Measurements from ENCODE around the gene SNPH. TPM values are rescaled to one million over a fixed set of nuclear protein-coding genes. Genes with fewer than 3 reads are reported as not detected.

Gene SNPH
- total RNA-seq, 1 donor from 2014 or later: 29.4 TPM

DNA sequence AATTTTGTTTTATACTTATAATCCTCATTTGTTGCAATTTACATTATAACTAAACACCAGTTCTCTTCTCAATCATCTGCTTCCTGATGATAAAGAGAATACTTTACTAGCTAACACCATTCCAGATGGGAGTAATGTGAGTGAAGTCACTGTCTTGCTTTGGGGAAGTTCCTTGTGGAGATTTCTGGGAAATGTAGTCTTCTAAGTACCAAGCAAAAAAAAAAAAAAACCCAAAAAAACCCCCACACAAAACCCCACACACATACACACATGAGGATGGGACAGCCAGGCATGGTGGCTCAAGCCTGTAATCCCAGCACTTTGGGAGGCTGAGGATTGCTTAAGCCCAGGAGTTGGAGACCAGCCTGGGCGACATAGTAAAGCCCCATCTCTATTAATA, 2.2 kb upstream of the SNPH start:
- no peak for DNase-seq (ENCODE audit: low read depth)

GRCh38 chr20:1264727-1265126, 1.4 kb upstream of the SNPH start:
- DNase-seq (ENCODE audit: low read depth): no peak

DNA sequence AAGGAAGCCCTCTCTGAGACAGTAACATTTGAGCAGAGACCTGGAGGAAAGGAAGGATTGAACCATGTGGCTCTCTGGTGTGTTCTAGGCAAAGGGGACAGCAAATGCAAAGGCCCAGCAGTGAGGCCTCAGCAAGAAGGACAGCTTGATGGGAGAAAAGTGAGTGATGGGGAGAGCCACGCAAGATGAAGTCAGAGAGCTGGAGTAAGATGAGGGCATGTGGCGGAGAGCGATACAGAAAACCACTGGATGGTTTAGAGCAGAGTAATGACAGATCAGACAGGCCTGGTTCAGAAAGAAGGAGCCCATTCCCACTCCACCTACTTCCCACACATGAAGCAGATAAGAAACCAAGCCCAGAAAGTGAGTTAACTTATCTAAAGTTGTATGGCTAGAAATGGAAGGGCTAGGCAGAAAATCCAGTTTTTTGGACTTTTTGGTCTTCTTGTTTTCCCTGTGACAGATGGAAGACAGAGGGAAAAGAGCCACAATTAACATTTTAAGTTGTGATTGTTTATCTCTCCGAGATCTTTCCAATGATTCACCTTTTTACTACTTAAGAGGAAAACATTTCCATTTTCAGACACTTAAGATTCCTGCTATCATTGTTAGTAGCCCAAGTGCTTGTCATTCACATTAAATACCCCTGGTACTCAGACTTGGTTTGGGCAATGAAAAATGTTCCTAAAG, 723 bp upstream of the SNPH start:
- no peak for DNase-seq (ENCODE audit: low read depth)

GRCh38 chr20:1265916-1266166, 253 bp upstream of the SNPH start:
- DNase-seq (ENCODE audit: low read depth): no peak

- no peak for DNase-seq (ENCODE audit: low read depth)
Measured at GRCh38 chr20:1267161-1267560, 1.1 kb downstream of the SNPH start.

GRCh38 chr20:1267809-1268374, 1.8 kb downstream of the SNPH start:
- peak; percentile 75 for DNase-seq (ENCODE audit: low read depth)

DNA sequence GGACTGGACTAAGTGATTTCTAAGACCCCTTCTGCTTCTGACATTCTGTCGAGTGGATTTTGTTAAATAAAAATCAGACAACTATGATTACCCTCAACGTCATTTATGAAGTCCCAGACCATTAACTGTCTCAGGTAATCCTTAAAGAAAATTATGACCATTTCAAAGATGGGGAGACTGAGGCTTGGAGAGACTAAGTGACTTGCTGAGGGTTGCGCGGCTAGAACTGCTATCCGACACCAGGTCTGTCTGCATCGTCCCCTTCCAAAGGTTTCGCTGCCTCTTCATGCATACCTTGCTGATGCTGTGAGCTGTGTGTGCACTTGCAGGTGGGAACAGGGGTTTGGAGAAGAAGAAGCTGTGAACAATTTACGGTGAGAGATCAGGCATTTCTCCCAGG, 3.1 kb downstream of the SNPH start:
- no peak for DNase-seq (ENCODE audit: low read depth)

DNA sequence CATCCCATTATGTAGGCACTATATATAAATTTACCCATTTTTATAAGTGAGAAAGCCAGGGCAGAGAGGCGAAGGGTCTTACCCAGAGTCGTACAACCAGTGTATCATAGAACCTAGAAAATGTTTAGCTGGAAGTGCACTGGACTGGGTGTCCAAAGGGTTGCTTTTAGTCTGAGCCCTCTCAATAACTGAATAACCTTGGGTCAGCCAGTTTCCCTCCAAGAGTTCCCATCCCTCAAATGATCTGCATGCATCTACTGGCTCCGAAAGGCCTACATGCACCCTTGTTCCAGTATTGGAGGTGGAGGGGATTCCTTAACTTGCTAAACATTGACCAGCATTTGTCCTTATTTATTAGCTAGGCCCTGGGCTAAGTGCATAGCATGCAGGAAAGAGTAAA, 3.8 kb downstream of the SNPH start:
- DNase-seq (ENCODE audit: low read depth): no peak

DNA sequence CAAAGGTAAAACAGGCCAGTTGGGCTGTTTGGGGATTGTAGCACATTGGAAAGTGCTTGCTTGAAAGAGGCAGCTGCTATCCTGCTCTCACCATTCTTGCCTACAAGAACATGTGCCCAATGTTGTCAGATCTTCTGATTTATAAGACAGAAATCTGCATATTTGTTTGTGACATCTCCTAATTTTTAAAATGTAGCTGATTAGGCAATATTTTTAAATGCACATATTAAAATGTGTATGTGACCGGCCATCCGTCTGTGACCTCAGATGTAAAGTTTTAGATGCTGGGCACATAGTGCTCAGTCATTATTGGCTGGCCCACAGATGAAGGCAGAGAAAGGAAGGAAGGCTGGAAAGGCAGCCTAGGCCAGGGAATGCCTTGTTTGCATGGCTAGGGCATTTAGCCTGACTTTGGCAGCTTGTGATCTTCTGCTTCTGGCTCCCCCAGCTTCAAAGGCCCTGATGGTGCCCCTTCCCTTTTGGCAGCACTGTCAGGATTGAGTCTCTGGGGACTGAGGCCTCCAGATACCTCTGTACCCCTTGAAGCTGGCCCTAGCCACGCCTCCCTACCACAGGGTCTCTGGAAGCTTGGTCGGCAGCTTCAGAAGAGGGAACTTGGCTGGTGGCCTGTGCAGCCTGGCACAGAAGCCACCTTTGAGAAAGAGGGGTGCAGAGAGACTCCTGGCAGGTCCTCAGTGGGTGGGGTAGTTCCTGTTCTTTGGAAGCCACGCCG, 6.4 kb downstream of the SNPH start:
- DNase-seq (ENCODE audit: low read depth): no peak

DNA sequence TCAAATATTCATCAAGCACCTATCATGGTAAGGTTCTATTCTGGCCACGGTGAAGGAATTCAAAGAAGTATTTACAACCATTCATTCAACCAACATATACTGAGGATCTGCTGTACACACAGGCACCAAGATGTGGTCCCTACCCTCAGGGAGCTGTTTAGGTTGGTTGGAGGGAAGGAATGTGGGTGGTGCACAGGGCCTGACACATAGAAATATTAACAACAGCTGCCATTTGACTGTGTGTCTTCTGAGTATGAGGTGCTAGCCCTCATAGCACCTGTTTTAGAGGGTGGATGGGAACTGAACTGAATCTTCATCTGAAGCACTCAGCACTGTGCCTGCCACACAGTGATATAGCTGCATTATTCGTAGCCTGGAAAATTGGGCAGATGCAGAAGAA, 7.3 kb downstream of the SNPH start:
- peak; percentile 91 for DNase-seq (ENCODE audit: low read depth)

- DNase-seq (ENCODE audit: low read depth): peak; percentile 59
Measured at GRCh38 chr20:1274485-1275311, 8.6 kb downstream of the SNPH start.

DNA sequence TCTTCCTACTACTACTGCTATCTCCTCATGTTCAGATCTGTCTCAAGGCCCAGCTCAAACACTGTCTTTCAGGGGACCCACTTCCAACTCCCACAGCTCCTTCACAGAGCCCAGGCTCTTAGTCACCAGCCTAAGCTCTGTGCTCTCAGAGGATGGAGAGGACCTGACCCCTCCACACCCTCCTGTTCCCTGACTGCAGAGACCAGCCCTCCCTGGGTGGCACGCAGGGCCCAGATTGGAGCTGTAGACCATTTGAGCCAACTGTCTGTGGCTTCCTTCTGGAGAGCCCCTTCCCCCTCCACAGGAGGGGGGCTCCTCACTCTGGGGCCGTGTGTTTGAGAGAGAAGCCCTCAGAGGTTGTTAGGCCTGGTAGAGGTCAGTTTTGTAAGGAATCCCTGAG, 9.8 kb downstream of the SNPH start:
- no peak for DNase-seq (ENCODE audit: low read depth)

DNA sequence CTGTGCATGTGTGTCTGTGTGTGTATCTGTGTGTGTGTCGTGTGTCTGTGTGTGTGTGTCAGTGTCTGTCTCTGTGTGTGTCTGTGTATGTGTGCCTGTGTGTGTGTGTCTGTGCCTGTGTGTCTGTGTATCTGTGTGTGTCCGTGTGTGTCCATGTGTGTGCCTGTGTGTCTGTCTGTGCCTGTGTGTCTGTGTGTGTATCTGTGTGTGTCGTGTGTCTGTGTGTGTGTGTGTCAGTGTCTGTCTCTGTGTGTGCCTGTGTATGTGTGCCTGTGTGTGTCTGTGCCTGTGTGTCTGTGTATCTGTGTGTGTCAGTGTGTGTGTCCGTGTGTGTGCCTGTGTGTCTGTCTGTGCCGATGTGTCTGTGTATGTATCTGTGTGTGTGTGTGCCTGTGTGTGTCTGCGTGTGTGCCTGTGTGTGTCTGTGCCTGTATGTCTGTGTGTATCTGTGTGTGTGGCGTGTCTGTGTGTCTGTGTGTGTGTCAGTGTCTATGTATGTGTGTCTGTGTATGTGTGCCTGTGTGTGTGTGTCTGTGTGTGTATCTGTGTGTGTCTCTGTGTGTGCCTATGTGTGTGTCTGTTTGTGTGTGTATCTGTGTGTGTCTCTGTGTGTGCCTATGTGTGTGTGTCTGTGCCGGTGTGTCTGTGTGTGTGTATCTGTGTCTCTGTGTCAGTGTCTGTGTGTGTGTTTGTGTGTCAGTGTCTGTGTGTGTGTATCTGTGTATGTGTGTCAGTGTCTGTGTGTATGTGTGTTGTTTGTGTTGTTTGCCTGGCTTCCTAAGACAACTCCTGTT, 11.6 kb downstream of the SNPH start:
- DNase-seq (ENCODE audit: low read depth): no peak

GRCh38 chr20:1278993-1279392, 12.9 kb downstream of the SNPH start:
- DNase-seq (ENCODE audit: low read depth): no peak

GRCh38 chr20:1280195-1281102, 14.4 kb downstream of the SNPH start:
- DNase-seq (ENCODE audit: low read depth): no peak

- DNase-seq (ENCODE audit: low read depth): no peak
Measured at GRCh38 chr20:1281279-1282057, 15.4 kb downstream of the SNPH start.

DNA sequence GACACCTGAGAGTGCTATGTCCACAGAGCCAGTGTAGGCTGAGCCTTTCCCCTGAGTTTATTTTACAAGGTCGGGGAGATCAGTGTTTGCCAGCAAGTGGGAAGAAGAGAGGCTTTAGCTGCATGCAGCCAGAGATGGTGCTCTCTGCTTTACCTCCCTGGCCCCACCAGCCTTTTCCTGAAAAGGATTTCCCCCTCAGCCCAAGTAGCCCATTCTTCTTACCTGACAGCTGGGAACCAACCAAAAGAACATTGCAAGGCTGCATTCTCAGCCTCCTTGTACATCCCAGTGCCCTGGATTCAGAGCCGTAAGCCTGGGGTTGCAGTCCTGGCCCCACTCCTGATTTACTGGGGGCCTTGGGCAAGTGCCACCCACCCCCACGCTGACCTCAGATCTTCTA, 16.9 kb downstream of the SNPH start:
- DNase-seq (ENCODE audit: low read depth): no peak

DNA sequence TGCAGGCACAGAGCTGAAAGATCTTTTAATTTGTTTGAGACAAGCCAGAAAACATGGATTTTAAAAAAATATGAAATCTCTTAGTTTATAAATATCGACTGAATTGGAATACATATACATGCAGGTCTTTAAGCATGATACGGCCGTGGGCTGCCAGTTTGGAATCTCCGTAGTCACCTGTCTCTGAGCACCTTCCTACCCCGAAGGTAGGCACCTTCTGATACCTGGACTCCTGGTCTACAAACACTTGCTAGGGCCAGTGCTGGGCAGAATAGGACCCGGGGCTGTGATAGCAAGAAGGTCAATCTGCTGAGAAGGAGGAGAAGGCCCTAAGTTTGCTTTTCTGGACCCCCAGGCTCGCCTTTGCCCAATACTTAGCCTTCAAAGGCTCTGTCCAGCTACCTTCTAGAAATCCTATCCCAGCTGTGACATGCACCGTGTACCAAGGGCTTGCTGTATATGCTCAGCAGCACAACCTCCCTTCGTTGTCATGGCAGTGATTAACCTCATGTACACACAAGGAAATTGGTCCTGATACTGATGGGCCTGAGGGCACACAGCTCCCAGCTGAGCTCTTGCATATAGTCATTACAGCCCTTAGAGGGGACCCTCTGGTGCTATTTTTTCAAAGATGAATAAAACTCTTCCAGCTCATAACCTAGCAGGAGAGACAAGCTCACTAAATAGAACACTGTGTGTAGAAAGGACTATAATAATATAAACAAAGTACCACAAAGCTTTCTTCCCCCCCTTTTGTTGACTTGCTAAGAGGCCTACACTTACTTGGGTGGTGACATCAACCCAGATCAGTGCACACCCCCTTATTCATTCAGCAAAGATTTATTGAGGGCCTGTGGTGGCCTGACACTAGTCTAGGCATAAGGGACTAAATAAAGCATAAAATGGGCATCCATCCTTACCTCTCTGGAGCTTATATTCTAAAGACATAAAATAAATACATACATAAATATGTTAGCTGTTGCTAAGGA, 17.7 kb downstream of the SNPH start:
- no peak for DNase-seq (ENCODE audit: low read depth)

Measured in myocyte (in vitro differentiated cells).